HG03432 (cell line): ENCODE data around the gene C4BPB.
A peak's percentile ranks its signal among the peaks of the same experiment; 100 is the strongest.

Source experiments
- ATAC-seq: cut with Tn5 transposase; IDR thresholded peaks from one replicate; pipeline ENCODE4 v1.9.1; 2021; ENCODE audit warnings: mild to moderate bottlenecking, moderate library complexity; ENCODE audit not compliant: unreplicated experiment

Gene C4BPB

DNA sequence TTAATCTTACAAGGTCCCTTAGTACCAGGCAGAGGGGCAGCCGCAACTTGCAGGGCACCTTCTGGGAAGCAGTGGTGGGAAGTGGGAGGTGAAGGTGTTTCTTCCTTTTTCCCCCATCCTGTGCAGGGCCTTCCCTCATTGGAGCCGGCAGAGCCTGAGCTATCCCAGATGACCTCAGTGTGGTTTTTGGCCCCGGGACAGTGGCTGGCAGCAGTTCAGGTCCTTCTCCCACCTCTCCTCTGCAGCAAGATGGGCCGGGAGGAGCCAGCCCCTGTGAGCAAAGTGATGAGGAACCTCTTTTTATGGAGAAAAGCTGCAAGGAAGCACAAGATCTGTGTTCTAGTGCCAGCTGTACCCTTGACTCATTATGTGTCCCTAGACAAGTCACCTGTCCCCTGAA is 28.8 kb upstream of the C4BPB start:
- no peak for ATAC-seq

DNA sequence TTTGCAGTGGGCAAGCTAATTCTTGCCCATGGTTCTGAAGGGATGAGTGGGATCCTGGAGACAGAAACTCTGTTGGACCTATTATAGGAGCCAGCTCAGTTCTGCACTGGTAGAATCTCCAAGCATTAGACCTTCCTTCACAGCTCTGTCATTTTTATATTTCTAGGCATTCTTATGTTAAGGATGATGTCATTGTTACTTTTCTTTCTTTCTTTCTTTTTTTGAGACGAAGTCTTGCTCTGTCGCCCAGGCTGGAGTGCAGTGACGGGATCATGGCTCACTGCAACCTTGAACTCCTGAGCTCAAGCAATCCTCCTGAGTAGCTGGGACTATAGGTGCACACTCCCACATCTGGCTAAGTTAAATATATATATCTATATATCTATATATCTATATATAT is 28.1 kb upstream of the C4BPB start:
- ATAC-seq, result no peak

DNA sequence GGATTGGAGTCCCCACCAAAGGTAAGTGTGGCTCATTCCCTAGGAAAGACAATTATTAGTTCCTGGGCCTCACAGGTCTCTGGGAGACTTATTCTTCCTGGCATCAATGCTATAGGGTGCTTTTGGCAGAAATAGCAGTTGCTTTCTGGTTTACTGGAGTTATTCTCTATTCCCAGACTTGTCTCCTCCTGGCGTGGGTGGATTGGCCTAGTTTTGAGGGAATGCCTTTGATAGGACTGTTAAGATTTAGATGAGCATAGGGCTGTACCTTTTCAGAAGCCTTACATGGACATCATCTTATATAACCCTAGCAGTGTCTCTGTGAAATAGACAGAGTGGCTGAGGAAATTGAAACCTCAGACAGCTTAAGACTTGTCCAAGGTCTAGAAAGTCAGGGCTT is 26.6 kb upstream of the C4BPB start:
- ATAC-seq, result no peak

DNA sequence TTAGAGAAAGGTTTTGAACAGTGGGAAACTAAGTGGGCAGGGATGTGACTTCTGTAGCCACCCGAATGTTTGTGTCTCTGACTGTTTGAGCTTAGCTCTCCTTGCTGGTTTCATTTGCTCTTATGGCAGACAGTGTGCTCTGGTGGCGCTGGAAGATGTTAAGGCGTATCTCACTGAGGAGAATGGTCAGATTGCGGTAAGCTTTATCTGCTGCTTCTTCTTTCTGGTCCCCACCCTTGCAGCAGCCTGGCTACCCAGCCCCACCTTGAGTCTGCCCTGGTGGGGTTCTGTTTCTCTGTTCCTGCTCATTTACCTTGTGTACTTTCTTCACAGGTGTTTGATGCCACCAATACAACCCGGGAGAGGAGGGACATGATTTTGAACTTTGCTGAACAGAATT is 25.6 kb upstream of the C4BPB start:
- no peak for ATAC-seq

DNA sequence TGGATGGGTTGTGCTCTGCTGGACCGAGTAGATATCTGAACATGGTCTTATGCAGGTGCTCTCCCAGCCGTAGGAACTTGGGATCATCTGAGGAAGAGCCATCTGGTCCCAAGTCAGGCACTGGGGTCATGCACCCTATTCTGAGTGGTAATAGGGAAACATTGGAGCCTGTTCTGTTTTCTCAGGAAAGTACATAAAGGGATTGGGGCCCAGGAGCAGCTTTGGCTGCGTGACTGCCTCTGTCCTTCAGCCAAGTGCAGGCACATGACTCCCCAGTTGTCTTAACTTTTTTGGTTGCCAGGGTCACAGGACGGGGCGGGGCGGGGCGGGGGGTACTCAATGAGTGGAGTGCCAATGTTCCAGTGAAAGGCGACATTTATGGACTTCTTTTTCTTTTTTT is 24.1 kb upstream of the C4BPB start:
- ATAC-seq, result no peak

DNA sequence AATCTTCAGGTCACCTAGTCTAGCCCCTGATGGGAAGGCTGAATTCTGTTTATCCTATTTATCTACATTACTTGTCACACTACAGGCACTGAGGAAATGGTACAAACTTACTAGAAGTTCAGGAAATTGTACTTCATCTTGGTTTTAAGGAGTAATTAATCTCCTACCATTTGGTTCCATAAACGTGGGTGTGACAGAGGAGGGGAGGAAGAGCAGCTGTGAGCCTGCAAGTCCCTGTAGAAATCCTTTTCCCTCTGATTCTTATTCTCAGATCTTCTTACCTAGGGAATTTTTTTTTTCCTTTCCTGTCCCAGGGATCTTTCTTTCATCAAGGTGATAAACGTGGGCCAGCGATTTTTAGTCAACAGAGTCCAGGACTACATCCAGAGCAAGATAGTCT is 21.5 kb upstream of the C4BPB start:
- ATAC-seq, result no peak

DNA sequence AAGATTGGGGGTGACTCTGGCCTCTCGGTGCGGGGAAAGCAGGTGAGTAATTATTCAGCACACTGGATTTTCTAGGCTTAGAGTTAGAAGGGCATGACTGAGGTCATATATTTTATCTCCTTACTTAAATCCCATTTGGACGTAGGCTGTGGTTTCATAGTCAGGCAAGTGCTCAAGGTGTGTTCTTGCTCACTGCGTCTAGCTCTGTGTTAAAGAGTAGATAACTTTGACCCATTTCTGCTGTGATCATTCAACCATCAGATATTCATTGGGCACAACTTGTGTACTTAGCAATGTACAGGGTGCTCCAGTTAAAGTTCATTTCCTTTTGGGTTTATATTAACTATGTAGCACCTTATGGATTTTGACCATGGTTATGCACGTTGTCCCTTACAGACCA is 21.0 kb upstream of the C4BPB start:
- ATAC-seq, result no peak

DNA sequence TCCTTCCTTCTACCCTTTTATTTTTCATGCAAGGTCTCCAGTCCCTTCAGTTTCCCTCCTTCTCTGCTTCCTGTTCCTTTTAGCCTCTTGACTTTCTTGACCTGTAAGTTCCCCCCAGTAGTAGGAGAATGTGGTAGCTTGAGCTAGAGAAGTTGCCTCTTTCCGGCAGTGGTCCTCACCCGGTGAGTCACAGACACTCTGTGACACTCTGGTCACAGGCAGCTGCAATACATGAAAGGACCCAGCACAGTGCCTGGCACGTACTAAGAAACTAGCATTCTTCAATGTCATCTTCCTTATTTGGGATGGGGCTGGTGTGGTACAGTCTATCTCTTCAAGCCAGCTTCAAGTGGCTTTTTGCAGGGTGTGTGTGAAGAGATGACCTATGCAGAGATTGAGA is 19.6 kb upstream of the C4BPB start:
- ATAC-seq, result no peak

DNA sequence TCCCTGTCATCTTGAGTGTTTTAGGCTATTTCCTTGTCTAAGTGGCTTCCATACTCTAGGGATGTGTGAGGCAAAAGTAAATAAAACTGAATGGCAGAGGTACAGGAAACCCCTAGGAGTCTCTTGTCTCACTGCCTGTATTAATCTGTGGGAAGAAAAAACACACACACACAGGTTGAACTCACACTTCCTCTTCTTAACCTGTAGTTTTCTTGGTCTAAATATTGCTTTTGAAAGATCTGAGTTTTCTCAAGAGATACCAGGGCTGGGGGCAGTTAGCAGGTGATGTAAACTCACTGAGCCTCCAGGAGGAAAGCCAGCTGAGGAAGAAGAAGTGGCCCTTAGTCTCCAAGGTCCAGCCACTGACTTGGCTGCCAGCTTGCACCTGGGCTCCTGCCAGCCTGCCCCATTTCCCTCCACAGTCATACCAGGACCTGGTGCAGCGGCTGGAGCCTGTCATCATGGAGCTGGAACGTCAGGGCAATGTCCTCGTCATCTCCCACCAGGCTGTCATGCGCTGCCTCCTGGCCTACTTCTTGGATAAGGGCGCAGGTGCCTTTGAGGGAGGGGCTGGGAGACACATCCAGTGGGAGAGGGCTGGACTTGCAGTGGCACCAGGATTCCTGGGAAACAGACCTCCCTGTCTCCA is 18.7 kb upstream of the C4BPB start:
- no peak for ATAC-seq

DNA sequence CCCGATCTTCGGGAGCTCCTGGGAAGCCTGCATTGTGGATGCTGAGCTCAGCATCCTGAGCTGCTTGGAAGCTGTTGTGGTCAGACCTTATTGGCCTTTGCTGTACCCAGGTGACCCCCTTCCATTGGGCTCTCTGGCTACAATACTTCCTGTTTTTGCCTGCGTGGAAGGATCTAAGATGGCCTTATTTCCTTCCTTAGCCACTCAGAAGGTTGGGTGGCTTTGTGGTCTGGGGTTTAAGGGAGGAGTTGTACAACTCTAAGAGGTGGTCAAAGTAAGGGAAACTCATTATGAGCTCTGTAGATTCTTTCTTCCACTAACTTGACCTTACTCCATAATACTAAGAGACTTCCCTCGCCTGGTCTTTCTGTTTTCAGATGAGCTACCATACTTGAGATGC is 17.8 kb upstream of the C4BPB start:
- ATAC-seq, result no peak

DNA sequence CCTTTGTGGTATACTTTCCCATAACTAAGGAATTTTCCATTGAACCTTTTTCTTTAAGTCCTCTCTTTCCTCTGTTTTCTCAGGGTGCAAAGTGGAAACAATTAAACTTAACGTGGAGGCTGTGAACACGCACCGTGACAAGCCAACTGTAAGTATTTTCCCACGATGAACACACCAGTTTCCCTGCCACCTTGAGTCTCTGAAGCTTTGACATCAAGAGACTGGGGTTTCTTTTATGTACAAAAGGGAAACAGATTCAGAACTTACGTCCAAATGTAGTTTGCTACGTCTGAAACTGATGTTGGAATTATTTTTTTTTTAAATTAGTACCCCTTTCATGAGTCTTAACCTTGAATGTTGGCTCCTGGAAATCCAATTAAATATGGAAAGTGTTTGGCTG is 17.2 kb upstream of the C4BPB start:
- no peak for ATAC-seq

DNA sequence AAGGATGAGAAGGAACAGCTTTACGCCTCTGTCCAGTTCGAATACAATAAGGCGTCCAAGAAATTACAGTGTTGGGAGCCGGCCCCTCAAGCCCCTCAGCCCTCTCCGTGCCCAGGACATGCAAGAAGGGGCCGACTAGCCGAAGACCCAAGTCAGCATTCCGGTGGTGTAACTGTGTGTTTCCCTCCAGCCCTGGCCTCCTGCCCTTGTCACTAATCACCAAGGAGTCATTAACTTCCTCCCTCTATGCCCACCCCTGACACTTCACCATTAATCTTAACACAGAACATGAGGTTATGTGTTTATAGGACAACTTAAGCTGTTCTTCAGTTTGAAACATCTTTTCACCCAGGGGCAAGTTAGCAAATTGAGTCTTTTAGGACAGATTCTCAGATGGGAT is 16.4 kb upstream of the C4BPB start:
- no peak for ATAC-seq

DNA sequence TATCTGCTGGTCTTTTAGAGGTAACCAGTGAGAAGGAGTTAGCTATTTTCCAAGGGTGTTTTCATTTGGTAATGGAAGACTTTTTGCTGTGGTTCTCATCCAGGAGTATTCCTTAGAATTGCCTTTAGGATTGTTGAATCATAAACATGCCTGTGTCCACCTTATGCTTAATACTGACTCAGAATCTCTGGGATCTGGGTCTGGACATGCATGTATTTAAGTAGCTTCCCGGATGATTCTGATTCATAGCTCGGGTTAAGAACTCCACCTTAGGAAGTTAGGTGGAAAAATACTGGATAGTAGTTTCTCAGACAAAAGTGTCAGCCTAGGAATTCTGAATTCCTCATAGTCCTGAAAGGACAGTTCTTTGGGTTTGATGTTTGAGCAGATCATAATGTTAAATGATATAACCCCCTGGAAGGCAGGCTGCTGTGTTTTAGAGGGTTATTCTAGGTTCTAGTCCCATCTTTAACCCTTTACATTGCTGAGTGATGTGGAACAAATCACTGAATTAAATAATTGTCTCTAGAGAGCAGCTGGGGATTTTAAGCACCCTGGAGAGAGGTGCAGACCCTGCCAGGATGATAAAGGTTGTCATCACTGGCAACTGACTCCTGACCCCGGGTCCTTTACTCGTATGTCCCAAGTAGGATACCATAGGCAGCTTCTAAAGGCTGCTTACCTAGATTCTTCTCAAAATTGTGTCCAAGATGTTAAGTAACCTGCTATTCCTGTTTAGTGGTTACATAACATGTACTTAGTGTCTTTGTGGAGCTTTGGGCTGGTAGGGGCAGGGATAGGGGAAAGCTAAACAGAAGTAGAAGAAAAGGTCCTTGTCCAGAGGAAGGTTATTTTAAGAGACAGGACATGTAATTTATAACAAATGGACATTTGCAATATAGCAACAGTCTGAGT is 14.5 kb upstream of the C4BPB start:
- no peak for ATAC-seq

DNA sequence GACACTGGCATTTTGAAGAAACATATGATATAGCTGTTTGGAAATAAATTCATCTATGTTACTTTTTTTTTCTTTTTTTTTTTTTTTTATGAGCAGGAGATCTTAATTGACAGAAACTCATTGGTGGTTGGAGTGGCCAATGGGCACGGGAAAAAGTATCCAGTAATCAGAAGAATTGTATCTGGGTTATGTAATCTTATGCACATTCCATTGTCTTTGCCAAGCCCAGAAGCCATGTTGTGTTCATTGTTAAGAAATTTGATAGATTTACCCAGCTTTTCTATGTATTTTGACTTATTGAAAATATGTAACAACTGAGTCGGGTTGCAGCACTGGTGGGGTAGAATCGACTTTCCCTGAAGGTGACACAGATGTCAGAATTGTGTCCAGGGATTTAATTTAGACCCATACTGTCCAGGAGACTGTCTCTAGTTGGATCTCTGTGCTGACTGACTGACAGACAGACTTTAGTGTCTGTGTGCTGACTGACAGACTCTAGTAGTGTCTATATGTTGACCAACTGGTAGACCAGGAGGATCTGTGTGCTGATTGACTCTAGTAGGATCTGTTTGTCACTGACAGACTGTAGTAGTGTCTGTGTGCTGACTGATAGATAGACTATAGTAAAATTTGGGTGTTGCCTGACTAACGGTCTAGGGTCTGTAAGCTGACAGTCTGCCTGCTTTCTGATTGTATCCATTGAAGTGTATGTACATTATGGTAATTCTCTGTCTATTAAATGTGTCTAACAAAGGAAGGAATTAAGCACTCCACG is 12.3 kb upstream of the C4BPB start:
- ATAC-seq, result no peak

DNA sequence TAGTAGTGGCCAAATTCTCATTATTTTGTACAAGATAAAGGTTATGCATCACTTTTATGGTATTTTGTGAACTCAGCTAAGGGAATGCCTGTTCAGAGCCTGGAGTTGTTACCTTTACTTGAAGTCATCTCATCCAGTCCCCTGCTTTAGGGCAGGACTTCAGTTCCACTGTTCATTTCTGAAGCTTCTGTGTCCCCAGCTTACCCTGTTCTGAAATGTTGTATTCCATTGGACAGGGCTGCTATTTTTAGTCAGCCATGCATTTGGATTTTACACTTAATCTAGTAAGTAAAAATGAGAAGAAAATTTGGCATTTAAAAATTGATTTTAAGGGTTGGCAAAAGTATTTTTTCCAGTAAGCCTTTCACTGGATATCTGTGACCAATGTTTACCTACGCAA is 11.6 kb upstream of the C4BPB start:
- ATAC-seq, result no peak

DNA sequence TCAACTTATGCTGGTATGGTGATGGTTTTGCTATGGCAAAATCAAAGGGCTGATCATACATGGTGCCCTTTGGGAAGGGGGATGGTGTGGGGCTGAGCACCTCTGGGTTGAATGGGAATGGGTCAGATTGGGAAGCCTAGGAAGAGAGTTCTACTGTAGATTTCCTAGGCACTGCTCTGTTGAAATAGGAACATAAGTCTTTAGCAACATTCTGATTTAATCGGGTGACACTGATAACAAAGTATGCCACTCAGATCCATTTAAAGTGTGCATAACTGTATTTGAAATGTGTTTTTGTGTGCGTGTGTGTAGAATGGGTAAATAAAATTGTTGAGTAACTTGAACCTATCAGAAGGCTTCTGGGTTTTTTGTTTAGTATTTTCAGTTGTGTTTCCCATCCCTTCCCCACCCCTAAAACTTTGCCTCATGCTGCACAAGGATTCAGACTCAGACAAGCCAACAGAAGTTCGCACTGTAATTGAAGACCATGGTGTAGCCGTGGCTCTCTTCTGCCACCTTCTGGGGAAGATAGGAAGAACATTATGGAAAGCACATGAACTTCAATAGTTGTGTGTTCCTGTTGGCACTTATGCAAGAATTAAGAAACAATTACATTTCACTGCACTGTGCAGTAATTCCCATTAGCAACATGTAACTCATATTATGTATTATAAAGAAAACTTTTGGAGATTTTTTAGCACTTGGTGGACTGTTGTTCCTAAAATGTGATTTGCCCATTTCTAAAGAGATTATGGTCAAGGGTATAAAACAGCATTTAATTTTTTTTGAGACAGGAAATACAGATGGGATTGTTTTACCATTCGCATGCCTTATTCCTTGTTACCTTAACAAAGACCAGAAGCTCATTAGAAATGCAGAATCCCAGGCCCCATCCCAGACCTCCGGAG is 10.9 kb upstream of the C4BPB start:
- ATAC-seq, result peak; percentile 55

DNA sequence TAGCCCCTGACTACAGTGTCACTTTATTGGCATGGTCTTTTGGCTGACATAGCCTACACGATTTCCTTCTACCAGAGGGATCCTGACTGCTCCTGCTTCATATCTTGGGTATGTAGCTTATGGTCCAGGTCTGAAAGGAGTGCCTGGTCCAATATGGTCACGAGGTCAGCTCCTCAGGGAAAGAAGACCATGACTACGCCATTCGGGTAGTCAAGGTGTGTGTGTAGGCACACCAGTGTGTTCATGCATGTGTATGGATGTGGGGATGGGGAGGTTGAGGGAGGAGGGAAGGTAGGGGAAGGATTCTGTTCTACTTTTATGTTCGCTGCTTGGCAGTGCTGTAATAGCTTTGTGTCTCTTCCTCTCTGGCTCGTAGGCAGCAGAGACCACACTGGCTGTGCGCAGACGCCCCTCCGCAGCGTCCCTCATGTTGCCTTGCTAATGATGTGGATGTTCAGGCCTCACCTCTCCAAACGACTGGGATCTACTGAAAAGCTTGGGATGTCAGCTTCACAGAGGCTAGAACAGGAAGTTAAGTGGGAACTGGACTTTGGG is 10.0 kb upstream of the C4BPB start:
- ATAC-seq, result no peak

DNA sequence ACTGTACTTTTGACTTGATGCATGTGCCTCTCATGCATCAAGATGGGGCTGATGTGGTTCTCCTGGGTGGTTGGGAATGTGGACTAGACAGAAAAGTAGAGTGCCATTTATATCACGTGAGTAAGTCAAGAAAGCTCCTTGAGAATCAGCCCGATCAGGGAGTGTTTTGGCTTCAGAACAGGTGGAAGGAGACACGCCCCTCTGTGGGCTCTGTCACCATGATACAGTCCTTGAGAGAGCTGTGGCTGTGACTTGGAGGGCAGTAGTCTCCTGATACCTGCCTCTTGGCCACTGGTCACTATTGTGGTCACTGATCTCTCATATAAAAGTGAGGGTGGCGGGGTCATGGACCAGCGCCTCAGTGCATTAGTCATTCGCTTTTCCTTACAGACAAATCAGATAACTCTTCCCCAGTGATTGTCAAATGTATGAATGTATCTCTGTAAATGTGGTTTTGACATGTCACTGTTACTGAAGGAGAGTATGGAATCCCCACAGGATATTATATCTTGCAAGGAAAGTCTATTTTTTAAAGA is 8.9 kb upstream of the C4BPB start:
- no peak for ATAC-seq

DNA sequence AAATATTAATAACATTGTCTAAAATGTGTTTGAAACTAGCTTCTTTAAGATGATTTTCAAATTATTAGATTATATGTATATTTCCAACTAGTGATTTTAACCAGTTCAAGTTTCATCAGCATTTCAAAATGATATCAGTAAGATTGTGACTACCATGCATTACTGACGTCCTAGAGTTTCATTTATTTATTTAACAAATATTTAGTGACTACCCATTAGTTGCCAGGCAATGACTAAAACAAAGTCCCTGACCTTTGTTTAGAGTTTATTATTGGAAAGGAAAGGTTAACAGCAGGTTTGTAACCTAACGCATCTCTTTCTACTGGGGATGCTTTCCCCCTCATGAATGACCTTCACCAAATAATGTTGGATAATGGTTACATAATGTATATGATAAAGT is 7.6 kb upstream of the C4BPB start:
- no peak for ATAC-seq

DNA sequence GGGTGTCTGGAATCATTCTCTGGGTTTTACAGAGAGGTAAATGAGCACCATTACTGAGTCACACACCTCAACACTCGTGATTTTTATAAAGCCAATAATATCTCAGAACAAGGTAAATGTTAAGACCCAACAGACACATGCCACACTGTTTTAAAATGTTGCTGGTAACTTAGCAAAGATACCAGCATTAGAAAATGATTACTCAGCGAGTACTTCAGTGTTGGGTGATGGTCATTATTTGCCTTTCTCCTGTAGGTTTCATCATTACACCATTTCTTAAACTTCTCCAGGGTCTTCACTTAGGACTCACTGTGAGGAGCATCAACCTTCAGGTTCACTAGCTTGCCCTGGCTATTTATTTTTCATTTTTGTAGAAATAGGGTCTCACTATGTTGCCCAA is 6.9 kb upstream of the C4BPB start:
- no peak for ATAC-seq
